GM10248 (cell line): ENCODE measurements around the gene SMPD3.

Experiments used
- CTCF ChIA-PET: fragments of 300-600 bp; sonication (Branson Sonifier 250); formaldehyde crosslinking; extraction: SDS; loops from one replicate; lab custom pipeline; 2021; ENCODE audit warnings: antibody characterized with exemption; lab: Yijun Ruan, JAX
- POLR2A ChIA-PET: fragments of 350-650 bp; sonication (Branson Sonifier 250); formaldehyde crosslinking; extraction: SDS; loops from one replicate; lab custom pipeline; 2020; ENCODE audit warnings: antibody characterized with exemption; lab: Yijun Ruan, JAX
- DNase-seq: peaks from one replicate; pipeline ENCODE4 v3.0.0; 2012; ENCODE audit errors: extremely low spot score
- TF ChIP-seq, protein P1 (sequence below): IDR thresholded peaks from 2 replicates; pipeline ENCODE4 v1.5.1; 2012; ENCODE audit warnings: mild to moderate bottlenecking, low read depth; ENCODE audit errors: extremely low read depth, missing control alignments, control extremely low read depth

The SMPD3 gene

DNA sequence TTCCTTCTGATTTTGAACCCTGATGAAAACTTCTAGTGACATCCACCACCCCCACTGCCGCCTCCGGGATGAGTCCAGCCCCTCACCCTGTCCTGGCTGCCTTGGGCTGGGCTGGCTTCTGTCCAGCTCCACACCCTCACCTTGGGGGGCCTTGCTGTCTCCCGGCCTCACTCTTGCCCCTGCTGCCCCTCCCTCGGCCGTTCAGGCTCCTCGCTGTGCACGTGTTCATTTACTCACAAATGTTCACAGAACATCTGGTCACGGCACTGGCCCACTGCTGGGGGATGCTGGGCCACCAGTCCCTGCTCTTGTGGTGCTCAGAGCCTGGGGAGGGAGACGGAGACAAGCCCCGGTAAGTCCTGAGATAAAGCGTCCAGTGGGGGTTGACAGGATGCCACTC, 96.8 kb downstream of the SMPD3 start:
- CTCF ChIA-PET, result interaction anchor here (3.3 kb wide), 1 partner anchor 23 kb away, joined by 10 read pairs; no protein-coding TSS in a partner anchor
- POLR2A ChIA-PET, result no interaction called here
- TF ChIP-seq, protein P1, sequence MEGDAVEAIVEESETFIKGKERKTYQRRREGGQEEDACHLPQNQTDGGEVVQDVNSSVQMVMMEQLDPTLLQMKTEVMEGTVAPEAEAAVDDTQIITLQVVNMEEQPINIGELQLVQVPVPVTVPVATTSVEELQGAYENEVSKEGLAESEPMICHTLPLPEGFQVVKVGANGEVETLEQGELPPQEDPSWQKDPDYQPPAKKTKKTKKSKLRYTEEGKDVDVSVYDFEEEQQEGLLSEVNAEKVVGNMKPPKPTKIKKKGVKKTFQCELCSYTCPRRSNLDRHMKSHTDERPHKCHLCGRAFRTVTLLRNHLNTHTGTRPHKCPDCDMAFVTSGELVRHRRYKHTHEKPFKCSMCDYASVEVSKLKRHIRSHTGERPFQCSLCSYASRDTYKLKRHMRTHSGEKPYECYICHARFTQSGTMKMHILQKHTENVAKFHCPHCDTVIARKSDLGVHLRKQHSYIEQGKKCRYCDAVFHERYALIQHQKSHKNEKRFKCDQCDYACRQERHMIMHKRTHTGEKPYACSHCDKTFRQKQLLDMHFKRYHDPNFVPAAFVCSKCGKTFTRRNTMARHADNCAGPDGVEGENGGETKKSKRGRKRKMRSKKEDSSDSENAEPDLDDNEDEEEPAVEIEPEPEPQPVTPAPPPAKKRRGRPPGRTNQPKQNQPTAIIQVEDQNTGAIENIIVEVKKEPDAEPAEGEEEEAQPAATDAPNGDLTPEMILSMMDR, result no peak
- DNase-seq, result no peak

GRCh38 chr16:68350813-68351350, 97.4 kb downstream of the SMPD3 start:
- POLR2A ChIA-PET, result no interaction called here
- TF ChIP-seq, protein P1, result no peak
- DNase-seq, result no peak
- CTCF ChIA-PET, result interaction anchor here (3.3 kb wide), 1 partner anchor 22 kb away, joined by 10 read pairs; no protein-coding TSS in a partner anchor

- TF ChIP-seq, protein P1, result no peak
- DNase-seq, result no peak
- POLR2A ChIA-PET, result no interaction called here
- CTCF ChIA-PET, result interaction anchor here (1.4 to 3.3 kb wide), 2 partner anchors 21 to 160 kb away, joined by 3 to 10 read pairs; no protein-coding TSS in a partner anchor
These were observed 98.4 kb downstream of the SMPD3 start for GRCh38 chr16:68349838-68350410.

GRCh38 chr16:68348639-68349445, 99.5 kb downstream of the SMPD3 start:
- ChIA-PET CTCF (interaction anchor here (1.1 to 3.3 kb wide), 3 partner anchors 20 to 161 kb away, joined by 3 to 10 read pairs (median 3); no protein-coding TSS in a partner anchor), POLR2A (interaction anchor here (0.5 to 0.6 kb wide), 2 partner anchors 24 to 110 kb away, joined by 3 to 4 read pairs; no protein-coding TSS in a partner anchor)
- TF ChIP-seq, protein P1, result no peak
- no peak for DNase-seq

DNA sequence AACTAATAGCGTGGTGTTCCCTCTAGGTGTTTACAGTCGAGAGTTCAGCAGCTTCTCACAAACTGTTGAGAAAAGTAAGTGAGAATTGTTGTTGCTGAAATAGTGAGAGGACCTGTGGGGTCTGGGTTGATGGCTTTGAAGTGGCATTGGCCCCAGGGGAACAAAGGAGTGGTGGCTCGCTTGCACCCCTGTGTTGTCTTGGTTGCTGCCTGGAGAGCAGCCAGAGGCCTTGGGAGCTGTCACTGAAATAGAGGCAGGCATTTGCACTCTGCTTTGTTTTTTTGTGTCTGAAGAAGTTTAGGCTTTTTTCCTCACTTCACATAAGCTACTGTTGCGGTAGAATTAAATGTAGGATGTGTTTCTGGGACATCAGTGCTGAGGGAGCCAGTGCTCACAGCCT, 100.7 kb downstream of the SMPD3 start:
- CTCF ChIA-PET, result no interaction called here
- DNase-seq, result no peak
- POLR2A ChIA-PET, result no interaction called here
- TF ChIP-seq, protein P1, result no peak

DNA sequence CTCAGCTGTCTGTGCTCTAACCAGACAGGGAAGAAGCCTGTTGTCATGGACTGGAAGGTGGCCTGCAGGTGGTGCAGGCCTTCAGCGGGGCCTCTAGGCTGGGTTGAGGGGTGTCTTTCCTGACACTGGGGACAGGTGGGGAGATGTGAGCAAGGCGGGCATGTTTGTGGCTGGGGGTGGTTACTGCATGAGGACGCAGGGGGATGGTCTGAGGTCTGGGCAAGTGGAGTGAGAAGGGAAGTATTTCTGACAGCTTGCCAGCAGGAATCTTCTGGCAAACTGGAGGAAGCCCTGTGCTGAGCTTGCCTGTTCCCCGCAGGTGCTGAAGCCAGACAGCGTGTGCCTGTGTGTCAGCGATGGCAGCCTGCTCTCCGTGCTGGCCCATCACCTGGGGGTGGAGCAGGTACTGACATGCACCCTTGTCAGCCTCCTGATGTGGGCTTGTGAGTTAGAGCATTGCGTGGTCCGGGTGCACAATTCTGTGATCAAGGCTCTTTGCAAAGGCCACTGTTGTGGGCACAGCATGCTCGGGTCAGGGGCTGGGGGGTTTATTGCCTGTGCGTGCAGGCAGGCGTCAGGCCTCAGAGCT, 101.3 kb downstream of the SMPD3 start:
- ChIA-PET CTCF (interaction anchor here (0.9 kb wide), 1 partner anchor 19 kb away, joined by 3 read pairs; no protein-coding TSS in a partner anchor), POLR2A (no interaction called here)
- TF ChIP-seq, protein P1, result no peak
- no peak for DNase-seq
